Subcutaneous abdominal adipose tissue (tissue), 5 donors: ENCODE results near the gene PLA2G4A.
A peak's percentile ranks its signal among the peaks of the same experiment; 100 is the strongest.

Source experiments
- H3K27ac ChIP-seq: one replicate; pipeline ENCODE4 v1.7.0; 2013; ENCODE audit warnings: low read depth, mild to moderate bottlenecking, inconsistent platforms, low read length, moderate library complexity
- H3K27me3 ChIP-seq, 5 donors: one replicate each; pipeline ENCODE4 v1.7.0; 2013; ENCODE audit warnings: low read length in 5 of 5, inconsistent platforms in 1 of 5; ENCODE audit not compliant: control insufficient read depth in 5 of 5, insufficient read depth in 4 of 5
- H3K36me3 ChIP-seq, 5 donors: one replicate each; pipeline ENCODE4 v1.7.0; 2013; ENCODE audit warnings: low read length in 5 of 5; ENCODE audit not compliant: control insufficient read depth in 5 of 5, insufficient read depth in 5 of 5
- H3K4me1 ChIP-seq, 5 donors: one replicate each; pipeline ENCODE4 v1.7.0; 2013; ENCODE audit warnings: low read length in 5 of 5, mild to moderate bottlenecking in 3 of 5, moderate library complexity in 1 of 5; ENCODE audit not compliant: control insufficient read depth in 5 of 5, insufficient read depth in 5 of 5
- H3K4me3 ChIP-seq, 5 donors: one replicate each; pipeline ENCODE4 v1.7.0; 2013; ENCODE audit warnings: low read length in 5 of 5, low read depth in 1 of 5
- H3K9ac ChIP-seq, 5 donors: one replicate each; pipeline ENCODE4 v1.7.0; 2013; ENCODE audit warnings: low read length in 5 of 5, mild to moderate bottlenecking in 4 of 5, moderate library complexity in 3 of 5
- H3K9me3 ChIP-seq, 5 donors: one replicate each; pipeline ENCODE4 v1.7.0; 2013; ENCODE audit warnings: low read length in 5 of 5; ENCODE audit not compliant: control insufficient read depth in 5 of 5
- donor health status: healthy.
- donor health status: healthy.
- donor health status: healthy.
- donor health status: healthy.
- donor health status: healthy.

Gene PLA2G4A

GRCh38 chr1:186828611-186829454, at the start of gene PLA2G4A:
TSS of gene PLA2G4A (plus strand) at chr1:186828949. CDS start at chr1:186854355, 25,406 bp downstream.
- Histone ChIP-seq H3K4me1 (peaks cover 0 to 14% (median 2%) of the 10 kb centered on the region in 5 donors), H3K4me3 (peak within 1 kb of the TSS; percentile 70 to 98 (median 95)), H3K36me3 (no peaks in the 10 kb centered on the region), H3K27ac (peak within 1 kb of the TSS; percentile 91), H3K9me3 (no peaks in the 10 kb centered on the region), H3K9ac (peak within 1 kb of the TSS; percentile 75 to 97 (median 89)), H3K27me3 (no peaks in the 10 kb centered on the region)

- no peaks in the 10 kb centered on the region for H3K9me3 ChIP-seq
- no peak overlapping the region for H3K9ac ChIP-seq
These were observed 48.7 kb upstream of the PLA2G4A start for GRCh38 chr1:186780076-186780475.

GRCh38 chr1:186781730-186782129, 47.0 kb upstream of the PLA2G4A start:
- H3K9ac ChIP-seq: no peak overlapping the region
- no peak overlapping the region for H3K4me3 ChIP-seq
- H3K36me3 ChIP-seq: no peaks in the 10 kb centered on the region
- H3K27me3 ChIP-seq: no peaks in the 10 kb centered on the region
- no peaks in the 10 kb centered on the region for H3K9me3 ChIP-seq
- H3K4me1 ChIP-seq: peaks cover 0 to 6% (median 0%) of the 10 kb centered on the region in 5 donors
- no peak overlapping the region for H3K27ac ChIP-seq

More at GRCh38 chr1:186780076-186780475, 48.7 kb upstream of the PLA2G4A start:
- H3K27ac ChIP-seq: no peak overlapping the region
- no peaks in the 10 kb centered on the region for H3K36me3 ChIP-seq
- H3K4me1 ChIP-seq: no peaks in the 10 kb centered on the region
- no peaks in the 10 kb centered on the region for H3K27me3 ChIP-seq
- no peak overlapping the region for H3K4me3 ChIP-seq

- H3K27ac ChIP-seq: no peak overlapping the region
- no peaks in the 10 kb centered on the region for H3K36me3 ChIP-seq
These were observed 46.0 kb upstream of the PLA2G4A start for GRCh38 chr1:186782791-186783190.

GRCh38 chr1:186783193-186783592, 45.6 kb upstream of the PLA2G4A start:
- no peak overlapping the region for H3K4me3 ChIP-seq
- H3K36me3 ChIP-seq: no peaks in the 10 kb centered on the region
- no peak overlapping the region for H3K27ac ChIP-seq
- H3K27me3 ChIP-seq: no peaks in the 10 kb centered on the region
- no peak overlapping the region for H3K9ac ChIP-seq
- H3K4me1 ChIP-seq: peaks cover 0 to 6% (median 0%) of the 10 kb centered on the region in 5 donors
- no peaks in the 10 kb centered on the region for H3K9me3 ChIP-seq

More at GRCh38 chr1:186782791-186783190, 46.0 kb upstream of the PLA2G4A start:
- Histone ChIP-seq H3K9me3 (no peaks in the 10 kb centered on the region), H3K4me3 (no peak overlapping the region), H3K27me3 (no peaks in the 10 kb centered on the region), H3K4me1 (peaks cover 0 to 6% (median 0%) of the 10 kb centered on the region in 5 donors), H3K9ac (no peak overlapping the region)

- no peak overlapping the region for H3K4me3 ChIP-seq
- no peak overlapping the region for H3K27ac ChIP-seq
- H3K36me3 ChIP-seq: no peaks in the 10 kb centered on the region
- H3K9ac ChIP-seq: no peak overlapping the region
- no peaks in the 10 kb centered on the region for H3K9me3 ChIP-seq
- no peaks in the 10 kb centered on the region for H3K27me3 ChIP-seq
- peaks cover 0 to 6% (median 0%) of the 10 kb centered on the region in 5 donors for H3K4me1 ChIP-seq
These were observed 43.2 kb upstream of the PLA2G4A start for GRCh38 chr1:186785503-186785902.

GRCh38 chr1:186790101-186790500, 38.6 kb upstream of the PLA2G4A start:
- Histone ChIP-seq H3K4me1 (peaks cover 0 to 6% (median 0%) of the 10 kb centered on the region in 5 donors), H3K4me3 (no peak overlapping the region), H3K9ac (no peak overlapping the region), H3K9me3 (no peaks in the 10 kb centered on the region), H3K36me3 (no peaks in the 10 kb centered on the region), H3K27ac (no peak overlapping the region), H3K27me3 (no peaks in the 10 kb centered on the region)

- H3K9ac ChIP-seq: no peak overlapping the region
- H3K4me3 ChIP-seq: no peak overlapping the region
- H3K36me3 ChIP-seq: no peaks in the 10 kb centered on the region
- no peaks in the 10 kb centered on the region for H3K9me3 ChIP-seq
- no peaks in the 10 kb centered on the region for H3K27me3 ChIP-seq
- H3K27ac ChIP-seq: no peak overlapping the region
- no peaks in the 10 kb centered on the region for H3K4me1 ChIP-seq
These were observed 35.7 kb upstream of the PLA2G4A start for GRCh38 chr1:186792870-186793581.

GRCh38 chr1:186793582-186793927, 35.2 kb upstream of the PLA2G4A start:
- H3K36me3 ChIP-seq: no peaks in the 10 kb centered on the region
- H3K9ac ChIP-seq: no peak overlapping the region
- no peaks in the 10 kb centered on the region for H3K9me3 ChIP-seq
- H3K4me1 ChIP-seq: no peaks in the 10 kb centered on the region
- H3K27ac ChIP-seq: no peak overlapping the region
- H3K27me3 ChIP-seq: no peaks in the 10 kb centered on the region
- H3K4me3 ChIP-seq: no peak overlapping the region
